Stomach (tissue), 9 donors: ENCODE results near the gene DENND1B. TPM values are rescaled to one million over a fixed set of nuclear protein-coding genes. Genes with fewer than 3 reads are reported as not detected.

Experiments
- DNase-seq, 2 donors: peaks; one replicate each; pipeline versions ENCODE4 v3.0.0 to v3.0.0-alpha.2; 2013 to 2019
- H3K27ac ChIP-seq, 5 donors: fragments of 200-600 bp in 4 of 5; sonication (generic) in 4 of 5; one replicate each; pipeline ENCODE4 v1.5.1; 2013 to 2019; ENCODE audit warnings: mild to moderate bottlenecking in 1 of 5, moderate library complexity in 1 of 5
- H3K27me3 ChIP-seq, 3 donors: fragments of 200-600 bp; sonication (generic); one replicate each; pipeline ENCODE4 v1.5.1; 2017 to 2019; ENCODE audit warnings: mixed run types in 1 of 3
- H3K36me3 ChIP-seq, 4 donors: fragments of 200-600 bp; sonication (generic); 1 replicate in 3 of 4; 2 replicates in 1 of 4; pipeline ENCODE4 v1.5.1; 2016 to 2019
- H3K4me1 ChIP-seq, 4 donors: fragments of 200-600 bp; sonication (generic); one replicate each; pipeline ENCODE4 v1.5.1; 2016 to 2019
- H3K4me3 ChIP-seq, 4 donors: fragments of 200-600 bp; sonication (generic) in 3 of 4; one replicate each; pipeline ENCODE4 v1.5.1; 2016 to 2019; ENCODE audit warnings: mild to moderate bottlenecking in 1 of 4
- H3K9me3 ChIP-seq, 4 donors: fragments of 200-600 bp; sonication (generic); one replicate each; pipeline ENCODE4 v1.5.1; 2016 to 2019
- CTCF ChIP-seq, 7 experiments: fragments of 450-650 bp in 4 of 7; fragments of 200-600 bp in 3 of 7; sonication (generic) in 3 of 7; IDR thresholded peaks; one replicate each; pipeline ENCODE4 v1.5.1; 2016 to 2019; ENCODE audit warnings: antibody characterized with exemption in 7 of 7, control low read depth in 2 of 7, mild to moderate bottlenecking in 1 of 7
- EP300 ChIP-seq: sonication (generic); formaldehyde crosslinking; IDR thresholded peaks from one replicate; pipeline ENCODE4 v1.6.1; 2017; ENCODE audit warnings: antibody characterized with exemption
- POLR2A ChIP-seq, 4 donors: fragments of 450-650 bp; IDR thresholded peaks; one replicate each; pipeline ENCODE4 v1.6.1; 2016; ENCODE audit warnings: antibody characterized with exemption in 4 of 4, control low read depth in 2 of 4, mild to moderate bottlenecking in 1 of 4, moderate library complexity in 1 of 4
- POLR2AphosphoS5 ChIP-seq, 3 donors: sonication (generic); formaldehyde crosslinking; IDR thresholded peaks; one replicate each; pipeline ENCODE4 v1.6.1; 2016; ENCODE audit warnings: antibody characterized with exemption in 3 of 3
- WGBS, 5 donors: extraction: QIAGEN DNeasy Blood & Tissue Kit in 3 of 5; methylation state at CpG; one replicate each; pipeline versions ENCODE4 v1.1.5 to v1.1.7; 2013 to 2018; 5-methylcytosine and 5-hydroxymethylcytosine counted together
- intact Hi-C: fragments of 100-400 bp; cut with DNase I; formaldehyde crosslinking; loops from one replicate; pipeline ENCODE4 v1.15.1; 2023; ENCODE audit warnings: low total_unique reads
- polyA plus RNA-seq, 3 donors: library from polyadenylated mRNA; stranded (reverse); fragments of 200-250 nt; gene quantifications; one replicate each; pipeline ENCODE4 v1.2.3, GENCODE V29; 2013
- total RNA-seq, 5 donors: library from RNA; depleted of rRNA; stranded (reverse); fragments of >200 nt; gene quantifications; one replicate each; pipeline versions ENCODE4 v1.1.0 to v1.2.3, GENCODE V29; 2014 to 2016
- donor health status: healthy with polysubstance abuse.
- donor health status: Bipolar disorder and iron deficiency.
- donor health status: healthy.

Gene DENND1B
- total and polyA plus RNA-seq, 8 donors = 2.9 to 435 (median 13.7) TPM

GRCh38 chr1:197799271-197799670 is 24.0 kb upstream of the DENND1B start:
- intact Hi-C loops = no loop called here
- no peak for TF ChIP-seq POLR2AphosphoS5 (IDR thresholded peaks at IDR 0.05)
- TF ChIP-seq EP300 = no peak
- TF ChIP-seq CTCF (IDR thresholded peaks at IDR 0.05) = no peak
- no peak for TF ChIP-seq POLR2A (IDR thresholded peaks at IDR 0.05)

GRCh38 chr1:197798492-197798891 is 23.2 kb upstream of the DENND1B start:
- 33 to 100% (median 91%) methylated on average over 1 of the region's 1 CpG for WGBS, 5 donors
- Histone ChIP-seq H3K36me3 (no peaks in the 10 kb centered on the region), H3K4me3 (no peak overlapping the region), H3K27ac (no peak overlapping the region), H3K27me3 (no peaks in the 10 kb centered on the region), H3K9me3 (peaks cover 4 to 51% (median 23%) of the 10 kb centered on the region in 4 donors), H3K4me1 (no peaks in the 10 kb centered on the region)
- DNase-seq = no peak
- no peak for TF ChIP-seq POLR2AphosphoS5 (IDR thresholded peaks at IDR 0.05)
- no peak for TF ChIP-seq POLR2A (IDR thresholded peaks at IDR 0.05)
- no peak for TF ChIP-seq CTCF (IDR thresholded peaks at IDR 0.05)
- no peak for TF ChIP-seq EP300
- intact Hi-C loops = no loop called here

More at GRCh38 chr1:197799271-197799670, 24.0 kb upstream of the DENND1B start:
- Histone ChIP-seq H3K9me3 (peaks cover 4 to 51% (median 23%) of the 10 kb centered on the region in 4 donors), H3K27me3 (no peaks in the 10 kb centered on the region), H3K4me1 (no peaks in the 10 kb centered on the region), H3K4me3 (no peak overlapping the region), H3K27ac (no peak overlapping the region), H3K36me3 (no peaks in the 10 kb centered on the region)
- DNase-seq = no peak

- TF ChIP-seq POLR2AphosphoS5 (IDR thresholded peaks at IDR 0.05) (no peak), POLR2A (IDR thresholded peaks at IDR 0.05) (no peak), CTCF (IDR thresholded peaks at IDR 0.05) (no peak), EP300 (no peak)
- H3K4me1 ChIP-seq = no peaks in the 10 kb centered on the region
- no peaks in the 10 kb centered on the region for H3K27me3 ChIP-seq
- no peak for DNase-seq
- H3K36me3 ChIP-seq = no peaks in the 10 kb centered on the region
- no peak overlapping the region for H3K4me3 ChIP-seq
- intact Hi-C loops = no loop called here
- peaks cover 4 to 51% (median 23%) of the 10 kb centered on the region in 4 donors for H3K9me3 ChIP-seq
- no peak overlapping the region for H3K27ac ChIP-seq
Observed at GRCh38 chr1:197797010-197797409, 21.7 kb upstream of the DENND1B start.

GRCh38 chr1:197788741-197789739 is 13.8 kb upstream of the DENND1B start:
- no peaks in the 10 kb centered on the region for H3K36me3 ChIP-seq
- no peaks in the 10 kb centered on the region for H3K27me3 ChIP-seq
- H3K4me3 ChIP-seq = no peak overlapping the region
- no peak for TF ChIP-seq EP300
- no peak for TF ChIP-seq POLR2AphosphoS5 (IDR thresholded peaks at IDR 0.05)
- TF ChIP-seq POLR2A (IDR thresholded peaks at IDR 0.05) = no peak
- H3K27ac ChIP-seq = no peak overlapping the region
- DNase-seq = no peak
- H3K9me3 ChIP-seq = no peaks in the 10 kb centered on the region
- intact Hi-C loops = no loop called here
- 84 to 93% (median 92%) methylated on average over 3 of the region's 3 CpGs for WGBS, 5 donors
- H3K4me1 ChIP-seq = no peaks in the 10 kb centered on the region
